ENCODE data around the gene C1GALT1. TPM values are rescaled to one million over a fixed set of nuclear protein-coding genes. Genes with fewer than 3 reads are reported as not detected.
"Not testable (repeated sequence)": the region's sequence is repeated elsewhere in the genome, so short reads cannot be mapped to it uniquely, and the experiment has no call there.

Gene C1GALT1
- total RNA-seq, 1 donor from 2014 or later: 15.3 TPM

DNA sequence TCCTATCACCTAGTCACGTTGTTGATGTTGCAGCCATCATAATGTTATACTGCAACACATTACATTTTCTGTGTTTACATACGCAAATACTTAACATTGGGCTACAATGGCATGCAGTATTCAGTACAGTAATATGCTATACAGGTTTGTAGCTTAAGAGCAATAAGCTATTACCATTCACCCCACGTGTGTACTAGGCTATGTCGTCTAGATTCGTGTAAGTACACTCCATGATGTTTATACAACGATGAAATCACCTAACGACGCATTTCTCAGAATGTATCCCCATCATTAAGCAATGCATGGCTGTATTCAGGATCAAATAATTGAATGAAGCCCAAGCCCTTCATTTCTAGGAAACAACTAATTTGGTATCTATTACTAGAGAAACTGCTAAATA, 43.4 kb upstream of the C1GALT1 start:
- Mint-ChIP-seq H3K9me3 (ENCODE audit: unreplicated experiment) (peaks cover under 1% of the 10 kb centered on the region), H3K4me3 (ENCODE audit: unreplicated experiment) (no peak overlapping the region), H3K4me1 (ENCODE audit: low read depth, unreplicated experiment) (no peaks in the 10 kb centered on the region), H3K27ac (ENCODE audit: unreplicated experiment) (no peak overlapping the region), H3K27me3 (ENCODE audit: unreplicated experiment) (peaks cover 6% of the 10 kb centered on the region), H3K36me3 (ENCODE audit: unreplicated experiment) (peaks cover 1% of the 10 kb centered on the region)
- TF ChIP-seq, protein P1, sequence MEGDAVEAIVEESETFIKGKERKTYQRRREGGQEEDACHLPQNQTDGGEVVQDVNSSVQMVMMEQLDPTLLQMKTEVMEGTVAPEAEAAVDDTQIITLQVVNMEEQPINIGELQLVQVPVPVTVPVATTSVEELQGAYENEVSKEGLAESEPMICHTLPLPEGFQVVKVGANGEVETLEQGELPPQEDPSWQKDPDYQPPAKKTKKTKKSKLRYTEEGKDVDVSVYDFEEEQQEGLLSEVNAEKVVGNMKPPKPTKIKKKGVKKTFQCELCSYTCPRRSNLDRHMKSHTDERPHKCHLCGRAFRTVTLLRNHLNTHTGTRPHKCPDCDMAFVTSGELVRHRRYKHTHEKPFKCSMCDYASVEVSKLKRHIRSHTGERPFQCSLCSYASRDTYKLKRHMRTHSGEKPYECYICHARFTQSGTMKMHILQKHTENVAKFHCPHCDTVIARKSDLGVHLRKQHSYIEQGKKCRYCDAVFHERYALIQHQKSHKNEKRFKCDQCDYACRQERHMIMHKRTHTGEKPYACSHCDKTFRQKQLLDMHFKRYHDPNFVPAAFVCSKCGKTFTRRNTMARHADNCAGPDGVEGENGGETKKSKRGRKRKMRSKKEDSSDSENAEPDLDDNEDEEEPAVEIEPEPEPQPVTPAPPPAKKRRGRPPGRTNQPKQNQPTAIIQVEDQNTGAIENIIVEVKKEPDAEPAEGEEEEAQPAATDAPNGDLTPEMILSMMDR (IDR thresholded peaks at IDR 0.05; ENCODE audit: partially characterized antibody, unreplicated experiment): no peak
- no peak for DNase-seq

DNA sequence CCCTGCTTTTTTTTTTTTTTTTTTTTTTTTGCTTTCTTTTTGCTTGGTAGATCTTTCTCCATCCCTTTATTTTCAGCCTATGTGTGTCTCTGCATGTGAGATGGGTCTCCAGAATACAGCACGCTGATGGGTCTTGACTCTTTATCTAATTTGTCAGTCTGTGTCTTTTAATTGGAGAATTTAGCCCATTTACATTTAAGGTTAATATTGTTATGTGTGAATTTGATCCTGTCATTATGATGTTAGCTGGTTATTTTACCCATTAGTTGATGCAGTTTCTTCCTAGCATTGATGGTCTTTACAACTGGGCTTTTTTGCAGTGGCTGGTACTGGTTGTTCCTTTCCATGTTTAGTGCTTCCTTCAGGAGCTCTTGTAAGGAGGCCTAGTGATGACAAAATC, 38.9 kb upstream of the C1GALT1 start:
- H3K27me3 Mint-ChIP-seq (ENCODE audit: unreplicated experiment); H3K4me1 Mint-ChIP-seq (ENCODE audit: low read depth, unreplicated experiment); DNase-seq; H3K27ac Mint-ChIP-seq (ENCODE audit: unreplicated experiment); H3K4me3 Mint-ChIP-seq (ENCODE audit: unreplicated experiment); H3K36me3 Mint-ChIP-seq (ENCODE audit: unreplicated experiment); H3K9me3 Mint-ChIP-seq (ENCODE audit: unreplicated experiment): not testable (repeated sequence)

DNA sequence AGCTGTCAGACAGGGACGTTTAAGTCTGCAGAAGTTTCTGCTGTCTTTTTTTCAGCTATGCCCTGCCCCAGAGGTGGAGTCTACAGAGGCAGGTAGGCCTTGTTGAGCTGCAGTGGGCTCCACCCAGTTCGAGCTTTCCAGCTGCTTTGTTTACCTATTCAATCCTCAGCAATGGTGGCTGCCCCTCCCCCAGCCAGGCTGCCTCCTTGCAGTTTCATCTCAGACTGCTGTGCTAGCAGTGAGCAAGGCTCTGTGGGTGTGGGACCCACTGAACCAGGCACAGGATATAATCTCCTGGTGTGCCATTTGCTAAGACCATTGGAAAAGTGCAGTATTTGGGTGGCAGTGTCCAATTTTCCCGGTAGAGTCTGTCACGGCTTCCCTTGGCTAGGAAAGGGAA, 37.2 kb upstream of the C1GALT1 start:
- H3K4me3 Mint-ChIP-seq (ENCODE audit: unreplicated experiment); DNase-seq; H3K4me1 Mint-ChIP-seq (ENCODE audit: low read depth, unreplicated experiment); H3K9me3 Mint-ChIP-seq (ENCODE audit: unreplicated experiment); H3K27me3 Mint-ChIP-seq (ENCODE audit: unreplicated experiment); H3K27ac Mint-ChIP-seq (ENCODE audit: unreplicated experiment); H3K36me3 Mint-ChIP-seq (ENCODE audit: unreplicated experiment): not testable (repeated sequence)

DNA sequence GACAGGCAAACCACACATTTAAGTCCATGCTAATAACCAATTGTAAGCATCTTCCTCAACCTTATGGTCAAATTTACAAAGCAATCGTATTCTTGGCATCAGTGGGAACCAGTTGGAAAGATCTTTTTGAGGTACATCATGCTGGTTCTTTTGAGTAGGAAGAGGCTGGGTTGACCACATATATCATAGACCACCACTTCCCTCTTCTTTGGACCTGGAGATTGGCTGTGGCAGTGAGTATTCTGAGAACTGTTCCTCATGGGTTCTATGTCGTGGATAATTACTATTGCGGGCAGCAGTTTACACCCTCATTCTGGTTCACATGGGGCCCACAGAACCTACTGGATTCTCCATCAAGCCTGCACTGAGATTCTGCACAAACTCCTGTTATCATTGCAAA, 35.5 kb upstream of the C1GALT1 start:
- TF ChIP-seq, protein P1 (IDR thresholded peaks at IDR 0.05; ENCODE audit: partially characterized antibody, unreplicated experiment): no peak
- peaks cover 10% of the 10 kb centered on the region for H3K36me3 Mint-ChIP-seq (ENCODE audit: unreplicated experiment)
- no peaks in the 10 kb centered on the region for H3K4me1 Mint-ChIP-seq (ENCODE audit: low read depth, unreplicated experiment)
- peaks cover 6% of the 10 kb centered on the region for H3K9me3 Mint-ChIP-seq (ENCODE audit: unreplicated experiment)
- H3K4me3 Mint-ChIP-seq (ENCODE audit: unreplicated experiment): no peak overlapping the region
- no peak for DNase-seq
- H3K27me3 Mint-ChIP-seq (ENCODE audit: unreplicated experiment): peaks cover 1% of the 10 kb centered on the region
- no peak overlapping the region for H3K27ac Mint-ChIP-seq (ENCODE audit: unreplicated experiment)

DNA sequence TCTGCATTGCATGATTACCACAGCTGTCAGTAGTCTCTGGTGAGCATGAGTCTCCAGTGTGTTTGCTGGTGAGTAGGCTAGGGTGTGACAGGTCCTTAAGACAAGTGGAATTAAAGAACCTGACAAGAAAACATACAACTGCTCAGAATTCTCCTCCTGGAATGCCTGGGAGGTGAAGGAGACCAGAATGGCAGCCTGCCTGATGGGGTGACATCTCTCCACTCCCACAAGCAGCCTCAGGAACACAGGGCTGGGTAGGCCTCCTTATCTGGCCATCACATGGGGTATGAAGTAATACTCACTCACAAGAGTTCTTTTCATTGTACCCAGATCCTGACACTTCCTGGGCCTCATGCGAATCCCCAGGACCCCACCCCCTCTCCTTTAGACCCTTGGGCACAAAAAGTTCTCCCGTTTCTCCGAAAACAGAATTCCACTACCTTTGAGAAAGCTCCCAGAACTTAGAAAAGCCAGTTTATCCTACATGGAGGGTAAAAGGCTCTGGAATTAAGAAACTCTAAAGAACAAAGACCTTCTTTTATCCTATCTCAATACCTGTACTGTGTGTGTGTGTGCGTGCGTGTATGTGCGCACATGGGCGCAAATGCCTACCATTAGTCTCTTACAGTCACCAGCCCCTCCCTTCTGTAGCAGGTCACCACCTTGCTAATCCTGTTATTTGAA, 33.4 kb upstream of the C1GALT1 start:
- Mint-ChIP-seq H3K9me3 (ENCODE audit: unreplicated experiment) (peaks cover 5% of the 10 kb centered on the region), H3K4me3 (ENCODE audit: unreplicated experiment) (no peak overlapping the region), H3K27me3 (ENCODE audit: unreplicated experiment) (peaks cover 2% of the 10 kb centered on the region), H3K27ac (ENCODE audit: unreplicated experiment) (no peak overlapping the region), H3K36me3 (ENCODE audit: unreplicated experiment) (peaks cover 8% of the 10 kb centered on the region), H3K4me1 (ENCODE audit: low read depth, unreplicated experiment) (no peaks in the 10 kb centered on the region)
- no peak for DNase-seq
- TF ChIP-seq, protein P1 (IDR thresholded peaks at IDR 0.05; ENCODE audit: partially characterized antibody, unreplicated experiment): no peak

DNA sequence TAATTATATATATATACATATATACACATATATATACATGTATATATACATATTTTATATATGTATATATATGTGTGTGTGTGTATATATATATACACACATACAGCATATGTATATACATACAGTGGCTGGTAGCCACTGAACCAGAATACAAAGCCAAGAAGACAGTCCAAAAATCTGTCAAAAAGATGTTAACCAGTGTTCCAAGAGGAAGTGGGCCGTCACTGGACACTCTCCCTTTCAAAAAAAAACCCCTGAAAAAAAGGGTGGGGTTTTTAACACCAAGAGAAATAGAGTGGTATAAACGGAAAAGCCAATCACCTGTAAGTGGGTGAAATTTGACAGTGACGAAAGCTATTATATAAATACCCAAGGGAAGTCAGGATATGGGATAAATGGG, 31.1 kb upstream of the C1GALT1 start:
- Mint-ChIP-seq H3K4me1 (ENCODE audit: low read depth, unreplicated experiment) (no peaks in the 10 kb centered on the region), H3K36me3 (ENCODE audit: unreplicated experiment) (peaks cover 8% of the 10 kb centered on the region), H3K9me3 (ENCODE audit: unreplicated experiment) (no peaks in the 10 kb centered on the region), H3K4me3 (ENCODE audit: unreplicated experiment) (no peak overlapping the region), H3K27ac (ENCODE audit: unreplicated experiment) (no peak overlapping the region), H3K27me3 (ENCODE audit: unreplicated experiment) (peaks cover 2% of the 10 kb centered on the region)
- no peak for DNase-seq
- TF ChIP-seq, protein P1 (IDR thresholded peaks at IDR 0.05; ENCODE audit: partially characterized antibody, unreplicated experiment): no peak

Measured in glutamatergic neuron (in vitro differentiated cells).